Activated CD4-positive, alpha-beta T cell treated with anti-CD3 and anti-CD28 coated beads, Interleukin-2, amount 10 ng/mL, durations not matched to agents 7 days and 5 days (primary cell): Measurements from ENCODE around the gene ZNF135. TPM values are rescaled to one million over a fixed set of nuclear protein-coding genes. Genes with fewer than 3 reads are reported as not detected.

Experiments
- CTCF ChIA-PET: fragments of 350-600 bp; sonication (Branson Sonifier 250); formaldehyde crosslinking; loops from one replicate; lab custom pipeline; 2021; ENCODE audit warnings: antibody characterized with exemption; lab: Charles Lee
- POLR2A ChIA-PET: fragments of 350-600 bp; sonication (Branson Sonifier 250); formaldehyde crosslinking; loops from one replicate; lab custom pipeline; 2021; ENCODE audit warnings: antibody characterized with exemption; lab: Charles Lee
- DNase-seq: peaks from one replicate; pipeline ENCODE4 v3.0.0-alpha.2; 2020
- H3K27ac Mint-ChIP-seq: one replicate; pipeline ENCODE4 v1.8.0; 2021; ENCODE audit warnings: mild to moderate bottlenecking, moderate library complexity, mixed read lengths
- H3K27me3 Mint-ChIP-seq: one replicate; pipeline ENCODE4 v1.8.0; 2021; ENCODE audit warnings: mixed read lengths
- H3K36me3 Mint-ChIP-seq: one replicate; pipeline ENCODE4 v1.8.0; 2021; ENCODE audit warnings: low read depth, mixed read lengths
- H3K4me1 Mint-ChIP-seq: one replicate; pipeline ENCODE4 v1.8.0; 2021; ENCODE audit warnings: mixed read lengths
- H3K4me3 Mint-ChIP-seq: one replicate; pipeline ENCODE4 v1.8.0; 2021; ENCODE audit warnings: mild to moderate bottlenecking, moderate library complexity, mixed read lengths
- H3K9me3 Mint-ChIP-seq: one replicate; pipeline ENCODE4 v1.8.0; 2021; ENCODE audit warnings: mixed read lengths
- total RNA-seq, 2 experiments: library from RNA; stranded (reverse); gene quantifications; one replicate each; pipeline ENCODE4 v1.2.3, GENCODE V29; 2021

ZNF135 gene
- total RNA-seq, 2 experiments from 2014 or later: 0.77 to 1.1 TPM

GRCh38 chr19:58037927-58038687 is 21.0 kb upstream of the ZNF135 start:
- ChIA-PET POLR2A (no interaction called here), CTCF (no interaction called here)
- no peak overlapping the region for H3K27ac Mint-ChIP-seq
- H3K4me1 Mint-ChIP-seq: peaks cover 4% of the 10 kb centered on the region
- no peak for DNase-seq
- H3K4me3 Mint-ChIP-seq: no peak overlapping the region
- H3K27me3 Mint-ChIP-seq: peaks cover 6% of the 10 kb centered on the region
- H3K9me3 Mint-ChIP-seq: peaks cover 42% of the 10 kb centered on the region
- H3K36me3 Mint-ChIP-seq: peaks cover 10% of the 10 kb centered on the region

DNA sequence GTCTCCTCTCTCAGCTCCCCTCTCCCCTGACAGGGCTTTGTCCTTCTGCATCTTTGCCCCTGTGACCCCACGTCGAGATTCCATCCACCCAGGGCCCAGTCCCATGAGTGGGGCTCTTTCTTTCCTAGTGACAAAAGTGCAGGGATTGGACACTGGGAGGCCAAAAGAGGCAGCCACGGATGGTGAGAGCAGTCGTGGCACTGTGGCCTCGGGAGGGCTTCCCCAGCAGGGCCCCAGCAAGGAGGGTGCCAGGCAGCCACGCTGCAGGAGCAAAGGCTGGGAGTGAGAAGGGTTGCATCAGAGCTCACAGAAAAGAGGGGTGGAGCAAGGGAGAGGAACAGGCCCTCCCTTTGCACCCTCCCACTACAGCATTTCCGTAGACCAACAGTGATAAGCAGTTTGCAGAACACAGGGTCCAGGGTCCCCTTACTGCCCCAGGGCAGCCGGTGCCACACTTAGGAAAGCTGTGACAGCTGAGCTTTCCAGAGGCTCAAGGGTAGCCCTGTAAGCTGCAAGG is 20.3 kb upstream of the ZNF135 start:
- Mint-ChIP-seq H3K27ac (no peak overlapping the region), H3K9me3 (peaks cover 47% of the 10 kb centered on the region), H3K36me3 (peaks cover 10% of the 10 kb centered on the region), H3K4me1 (peaks cover 4% of the 10 kb centered on the region), H3K27me3 (peaks cover 6% of the 10 kb centered on the region), H3K4me3 (no peak overlapping the region)
- DNase-seq: no peak
- ChIA-PET POLR2A (no interaction called here), CTCF (no interaction called here)

DNA sequence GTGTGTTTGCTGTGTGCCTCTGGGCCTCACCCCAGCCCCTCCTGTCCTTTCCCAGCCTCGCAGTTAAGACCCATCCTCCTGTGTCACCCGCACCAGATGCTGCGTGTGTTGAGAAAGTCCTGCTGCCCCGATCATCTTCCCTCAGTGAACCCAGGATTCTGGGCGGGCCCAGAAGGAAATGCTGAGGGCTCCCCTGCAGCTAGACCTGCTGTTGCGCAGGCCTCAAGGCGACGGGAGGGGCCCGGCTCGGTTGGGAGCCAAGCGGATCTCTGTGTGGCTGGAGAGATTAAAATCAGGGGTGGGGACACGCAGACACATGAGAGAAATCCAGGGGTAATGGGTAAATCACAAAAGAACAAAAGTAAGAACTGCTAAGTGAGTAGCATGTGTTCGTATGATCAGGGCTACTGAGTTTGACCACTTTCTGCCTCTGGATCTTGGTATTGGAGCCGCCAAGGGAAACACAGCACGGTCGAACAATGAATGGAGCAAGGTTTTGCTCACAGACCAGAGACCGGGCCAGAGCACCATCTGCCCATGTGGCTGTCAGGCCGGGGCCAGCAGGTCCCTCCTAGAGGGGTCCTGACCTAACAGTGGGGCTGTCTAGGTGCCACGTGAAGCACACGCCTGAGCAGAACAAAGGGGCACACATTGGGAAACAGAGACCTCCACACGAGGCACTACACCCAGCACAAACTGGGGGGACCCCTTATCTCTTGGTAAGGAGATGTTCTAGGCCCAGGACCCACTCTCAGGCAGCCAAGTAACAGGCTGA is 18.1 kb upstream of the ZNF135 start:
- Mint-ChIP-seq H3K4me3 (no peak overlapping the region), H3K27me3 (no peaks in the 10 kb centered on the region), H3K4me1 (no peaks in the 10 kb centered on the region), H3K36me3 (peaks cover 6% of the 10 kb centered on the region), H3K27ac (no peak overlapping the region), H3K9me3 (peaks cover 40% of the 10 kb centered on the region)
- ChIA-PET CTCF (no interaction called here), POLR2A (no interaction called here)
- no peak for DNase-seq

- H3K36me3 Mint-ChIP-seq: peaks cover 7% of the 10 kb centered on the region
- no peaks in the 10 kb centered on the region for H3K4me1 Mint-ChIP-seq
- H3K27me3 Mint-ChIP-seq: no peaks in the 10 kb centered on the region
- no peak overlapping the region for H3K4me3 Mint-ChIP-seq
- ChIA-PET CTCF (no interaction called here), POLR2A (no interaction called here)
- peaks cover 37% of the 10 kb centered on the region for H3K9me3 Mint-ChIP-seq
- no peak for DNase-seq
- H3K27ac Mint-ChIP-seq: no peak overlapping the region
Measured at GRCh38 chr19:58042495-58043340, 16.4 kb upstream of the ZNF135 start.

- DNase-seq: no peak
- H3K4me1 Mint-ChIP-seq: no peaks in the 10 kb centered on the region
- peaks cover 6% of the 10 kb centered on the region for H3K36me3 Mint-ChIP-seq
- no peak overlapping the region for H3K4me3 Mint-ChIP-seq
- peaks cover 40% of the 10 kb centered on the region for H3K9me3 Mint-ChIP-seq
- no peaks in the 10 kb centered on the region for H3K27me3 Mint-ChIP-seq
- no peak overlapping the region for H3K27ac Mint-ChIP-seq
- ChIA-PET POLR2A (no interaction called here), CTCF (no interaction called here)
Measured at GRCh38 chr19:58044391-58044790, 14.7 kb upstream of the ZNF135 start.

DNA sequence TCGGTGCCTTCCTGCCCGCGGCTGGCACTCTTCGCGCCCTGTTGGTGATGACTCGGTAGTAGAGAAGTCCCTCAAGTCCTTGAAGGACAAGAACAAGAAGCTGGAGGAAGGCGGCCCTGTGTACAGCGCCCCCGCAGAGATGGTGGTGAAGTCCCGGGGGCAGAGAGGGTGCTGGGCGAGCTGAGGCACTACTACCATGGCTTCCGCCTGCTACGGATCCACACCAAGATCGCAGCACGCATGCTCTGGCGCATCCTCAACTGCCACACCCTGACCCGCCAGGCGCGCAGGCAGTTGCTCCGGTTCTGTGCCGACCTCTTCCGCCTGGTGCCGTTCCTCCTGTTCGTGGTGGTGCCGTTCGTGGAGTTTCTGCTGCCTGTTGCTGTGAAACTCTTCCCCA is 14.2 kb upstream of the ZNF135 start:
- ChIA-PET POLR2A (no interaction called here), CTCF (no interaction called here)
- peaks cover 45% of the 10 kb centered on the region for H3K9me3 Mint-ChIP-seq
- no peaks in the 10 kb centered on the region for H3K4me1 Mint-ChIP-seq
- H3K36me3 Mint-ChIP-seq: peaks cover 6% of the 10 kb centered on the region
- no peaks in the 10 kb centered on the region for H3K27me3 Mint-ChIP-seq
- no peak overlapping the region for H3K4me3 Mint-ChIP-seq
- DNase-seq: no peak
- no peak overlapping the region for H3K27ac Mint-ChIP-seq

DNA sequence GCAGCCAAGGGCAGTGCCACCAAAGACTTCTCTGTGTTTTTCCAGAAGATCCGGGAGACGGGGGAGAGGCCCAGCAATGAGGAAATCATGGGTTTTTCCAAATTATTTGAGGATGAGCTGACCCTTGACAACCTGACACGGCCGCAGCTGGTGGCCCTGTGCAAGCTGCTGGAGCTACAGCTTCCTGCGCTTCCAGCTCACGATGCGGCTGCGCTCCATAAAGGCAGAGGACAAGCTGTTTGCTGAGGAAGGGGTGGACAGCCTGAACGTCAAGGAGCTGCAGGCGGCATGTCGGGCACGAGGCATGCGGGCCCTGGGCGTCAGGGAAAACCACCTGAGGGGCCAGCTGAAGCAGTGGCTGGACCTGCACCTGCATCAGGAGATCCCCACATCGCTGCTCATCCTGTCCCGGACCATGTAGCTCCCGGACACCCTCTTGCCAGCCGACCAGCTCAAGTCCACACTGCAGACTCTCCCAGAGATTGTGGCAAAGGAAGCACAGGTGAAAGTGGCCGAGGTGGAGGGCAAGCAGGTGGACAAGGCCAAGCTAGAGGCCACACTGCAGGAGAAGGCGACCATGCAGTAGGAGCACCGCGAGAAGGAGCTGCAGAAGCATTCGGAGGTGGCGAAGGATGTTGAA is 13.6 kb upstream of the ZNF135 start:
- H3K9me3 Mint-ChIP-seq: peaks cover 46% of the 10 kb centered on the region
- H3K27ac Mint-ChIP-seq: no peak overlapping the region
- no peaks in the 10 kb centered on the region for H3K27me3 Mint-ChIP-seq
- H3K4me3 Mint-ChIP-seq: no peak overlapping the region
- ChIA-PET CTCF (no interaction called here), POLR2A (no interaction called here)
- H3K4me1 Mint-ChIP-seq: no peaks in the 10 kb centered on the region
- peaks cover 6% of the 10 kb centered on the region for H3K36me3 Mint-ChIP-seq
- no peak for DNase-seq

- no peak for DNase-seq
- Mint-ChIP-seq H3K36me3 (peaks cover 6% of the 10 kb centered on the region), H3K27me3 (no peaks in the 10 kb centered on the region), H3K4me1 (no peaks in the 10 kb centered on the region), H3K4me3 (no peak overlapping the region), H3K9me3 (peaks cover 47% of the 10 kb centered on the region), H3K27ac (no peak overlapping the region)
- ChIA-PET CTCF (interaction anchor here (0.6 to 1.0 kb wide), 2 partner anchors 22 to 23 kb away, joined by 3 to 5 read pairs; no protein-coding TSS in a partner anchor), POLR2A (no interaction called here)
Measured at GRCh38 chr19:58046856-58047255, 12.2 kb upstream of the ZNF135 start.

DNA sequence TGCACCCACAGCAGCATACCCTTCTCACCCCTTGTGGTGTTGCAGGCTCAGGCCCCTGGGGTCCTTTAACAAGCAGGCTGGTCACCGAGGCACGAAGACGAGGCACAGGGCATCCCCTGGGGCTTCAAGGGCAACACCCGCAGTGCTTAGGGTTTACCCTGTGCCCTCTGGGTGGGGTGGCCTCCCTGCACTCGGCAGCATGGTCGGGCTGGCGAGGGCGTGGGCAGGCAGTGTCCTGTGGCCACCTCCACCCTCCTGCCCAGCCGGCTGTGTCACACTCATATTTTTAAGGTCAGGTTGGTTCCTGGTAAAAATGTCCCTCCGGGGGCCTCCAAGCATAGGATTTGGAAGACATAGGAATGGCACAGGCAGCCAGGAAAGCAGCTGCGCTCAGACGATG is 11.4 kb upstream of the ZNF135 start:
- ChIA-PET POLR2A (no interaction called here), CTCF (no interaction called here)
- no peak for DNase-seq
- Mint-ChIP-seq H3K9me3 (peaks cover 49% of the 10 kb centered on the region), H3K36me3 (peaks cover 6% of the 10 kb centered on the region), H3K27me3 (no peaks in the 10 kb centered on the region), H3K4me3 (no peak overlapping the region), H3K4me1 (no peaks in the 10 kb centered on the region), H3K27ac (no peak overlapping the region)

GRCh38 chr19:58052256-58052655 is 6.8 kb upstream of the ZNF135 start:
- Mint-ChIP-seq H3K9me3 (peaks cover 48% of the 10 kb centered on the region), H3K4me3 (no peak overlapping the region), H3K36me3 (peaks cover 14% of the 10 kb centered on the region), H3K27me3 (no peaks in the 10 kb centered on the region), H3K27ac (no peak overlapping the region), H3K4me1 (no peaks in the 10 kb centered on the region)
- ChIA-PET CTCF (no interaction called here), POLR2A (no interaction called here)
- DNase-seq: no peak

DNA sequence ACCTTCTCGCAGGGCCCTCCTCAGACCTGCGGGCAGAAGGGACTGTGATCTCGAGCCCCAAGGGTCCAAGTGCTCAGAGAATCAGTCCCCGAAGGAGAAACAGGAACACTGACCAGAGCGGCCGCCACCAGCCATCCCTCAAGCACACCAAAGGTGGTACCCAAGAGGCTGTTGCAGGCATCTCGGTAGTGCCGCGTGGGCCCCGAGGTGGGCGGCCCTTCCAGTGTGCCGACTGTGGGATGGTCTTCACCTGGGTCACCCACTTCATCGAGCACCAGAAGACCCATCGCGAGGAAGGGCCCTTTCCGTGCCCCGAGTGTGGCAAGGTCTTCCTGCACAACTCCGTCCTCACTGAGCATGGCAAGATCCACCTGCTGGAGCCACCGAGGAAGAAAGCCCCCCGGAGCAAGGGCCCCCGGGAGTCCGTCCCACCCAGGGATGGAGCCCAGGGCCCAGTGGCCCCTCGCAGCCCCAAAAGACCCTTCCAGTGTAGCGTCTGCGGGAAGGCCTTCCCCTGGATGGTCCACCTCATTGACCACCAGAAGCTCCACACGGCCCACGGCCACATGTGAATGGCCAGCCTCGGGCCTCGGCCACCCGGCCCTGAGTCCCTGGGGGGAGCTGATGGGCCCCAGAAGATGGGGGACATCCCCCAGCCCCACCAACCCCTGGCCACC is 5.5 kb upstream of the ZNF135 start:
- no peaks in the 10 kb centered on the region for H3K4me1 Mint-ChIP-seq
- peaks cover 48% of the 10 kb centered on the region for H3K9me3 Mint-ChIP-seq
- DNase-seq: no peak
- no peaks in the 10 kb centered on the region for H3K27me3 Mint-ChIP-seq
- POLR2A ChIA-PET: no interaction called here
- no peak overlapping the region for H3K27ac Mint-ChIP-seq
- no peak overlapping the region for H3K4me3 Mint-ChIP-seq
- CTCF ChIA-PET: no interaction called here
- H3K36me3 Mint-ChIP-seq: peaks cover 19% of the 10 kb centered on the region
